Stimulated activated CD4-positive, alpha-beta T cell treated with anti-CD3 and anti-CD28 coated beads, Interleukin-15, amount 100 ng/mL, for 1 hour (primary cell): ENCODE measurements around the gene ASB6.

ENCODE experiments used
- DNase-seq, 2 donors: peaks; one replicate each; pipeline ENCODE4 v3.0.0-alpha.2; 2020; ENCODE audit warnings: low read depth in 1 of 2, low spot score in 1 of 2

The ASB6 gene

GRCh38 chr9:129627556-129628440 lies 14.2 kb downstream of the ASB6 start:
- no peak for DNase-seq

- no peak for DNase-seq
These were observed 15.2 kb downstream of the ASB6 start for GRCh38 chr9:129626625-129627284.

GRCh38 chr9:129626079-129626624 lies 15.8 kb downstream of the ASB6 start, which contains the start of gene NTMT1:
Gene NTMT1 (plus strand): TSS chr9:129626163. CDS start chr9:129632704, 6,541 bp downstream.
- DNase-seq = peak; percentile 86 to 87

GRCh38 chr9:129624947-129625346 lies 17.0 kb downstream of the ASB6 start:
- no peak for DNase-seq

- DNase-seq = peak; percentile 39 to 66
These were observed 17.7 kb downstream of the ASB6 start for GRCh38 chr9:129624168-129624759.

GRCh38 chr9:129623331-129623730 lies 18.6 kb downstream of the ASB6 start:
- no peak for DNase-seq

- DNase-seq = no peak
These were observed 21.2 kb downstream of the ASB6 start, which contains the start of gene C9orf50 for GRCh38 chr9:129620669-129621295. Gene C9orf50 (minus strand): TSS chr9:129621101. CDS start chr9:129620574, 527 bp downstream.

- no peak for DNase-seq
These were observed 21.9 kb downstream of the ASB6 start for GRCh38 chr9:129619787-129620668.

- DNase-seq = no peak
These were observed 24.8 kb downstream of the ASB6 start for GRCh38 chr9:129617167-129617566.

GRCh38 chr9:129615407-129616285 lies 26.3 kb downstream of the ASB6 start:
- DNase-seq = no peak

GRCh38 chr9:129614932-129615331 lies 27.0 kb downstream of the ASB6 start:
- DNase-seq = no peak

- DNase-seq = no peak
These were observed 28.3 kb downstream of the ASB6 start for GRCh38 chr9:129613520-129614175.

- no peak for DNase-seq
These were observed 29.0 kb downstream of the ASB6 start for GRCh38 chr9:129612815-129613519.

GRCh38 chr9:129612123-129612522 lies 29.8 kb downstream of the ASB6 start:
- DNase-seq = no peak

- DNase-seq = no peak
These were observed 30.6 kb downstream of the ASB6 start for GRCh38 chr9:129611307-129611800.

GRCh38 chr9:129610473-129611306 lies 31.3 kb downstream of the ASB6 start:
- DNase-seq = peak; percentile 58 to 59

GRCh38 chr9:129610213-129610472 lies 31.8 kb downstream of the ASB6 start:
- DNase-seq = no peak
